HL-60 (cell line): ENCODE measurements around the gene SRR.

Experiments used
- GABPA ChIP-seq: IDR thresholded peaks from 2 replicates; pipeline ENCODE4 v1.6.1; 2012; ENCODE audit warnings: low read depth
- POLR2AphosphoS5 ChIP-seq: IDR thresholded peaks from 2 replicates; pipeline ENCODE4 v1.6.1; 2012; ENCODE audit warnings: low read depth
- SPI1 ChIP-seq: IDR thresholded peaks from 2 replicates; pipeline ENCODE4 v1.6.1; 2012; ENCODE audit warnings: low read depth, mild to moderate bottlenecking, borderline replicate concordance
- TF ChIP-seq, protein P1 (sequence below): IDR thresholded peaks from one replicate; pipeline ENCODE4 v1.5.1; 2011; ENCODE audit warnings: low read length, control low read depth, inconsistent platforms; ENCODE audit not compliant: insufficient read depth

DNA sequence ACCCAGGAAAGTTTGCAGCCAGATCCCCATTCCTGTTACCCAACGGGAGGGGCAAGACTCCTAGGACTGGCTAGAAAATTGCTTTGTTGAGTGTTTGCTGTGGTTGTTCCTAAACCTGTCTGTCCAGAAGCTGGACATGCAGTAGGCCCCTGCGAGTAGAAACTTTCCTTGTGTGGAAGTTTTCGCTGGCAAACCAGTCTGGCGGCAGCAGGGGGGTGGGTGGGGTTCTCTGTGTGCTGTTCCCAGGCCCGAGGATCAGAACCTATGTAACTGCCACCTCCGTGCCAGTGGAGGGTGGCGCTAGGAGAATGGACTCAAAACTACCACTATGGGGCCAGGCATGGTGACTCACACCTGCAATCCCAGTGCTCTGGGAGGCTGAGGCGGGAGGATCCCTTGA is 42.7 kb downstream of the SRR start:
- no peak for TF ChIP-seq POLR2AphosphoS5
- TF ChIP-seq, protein P1, sequence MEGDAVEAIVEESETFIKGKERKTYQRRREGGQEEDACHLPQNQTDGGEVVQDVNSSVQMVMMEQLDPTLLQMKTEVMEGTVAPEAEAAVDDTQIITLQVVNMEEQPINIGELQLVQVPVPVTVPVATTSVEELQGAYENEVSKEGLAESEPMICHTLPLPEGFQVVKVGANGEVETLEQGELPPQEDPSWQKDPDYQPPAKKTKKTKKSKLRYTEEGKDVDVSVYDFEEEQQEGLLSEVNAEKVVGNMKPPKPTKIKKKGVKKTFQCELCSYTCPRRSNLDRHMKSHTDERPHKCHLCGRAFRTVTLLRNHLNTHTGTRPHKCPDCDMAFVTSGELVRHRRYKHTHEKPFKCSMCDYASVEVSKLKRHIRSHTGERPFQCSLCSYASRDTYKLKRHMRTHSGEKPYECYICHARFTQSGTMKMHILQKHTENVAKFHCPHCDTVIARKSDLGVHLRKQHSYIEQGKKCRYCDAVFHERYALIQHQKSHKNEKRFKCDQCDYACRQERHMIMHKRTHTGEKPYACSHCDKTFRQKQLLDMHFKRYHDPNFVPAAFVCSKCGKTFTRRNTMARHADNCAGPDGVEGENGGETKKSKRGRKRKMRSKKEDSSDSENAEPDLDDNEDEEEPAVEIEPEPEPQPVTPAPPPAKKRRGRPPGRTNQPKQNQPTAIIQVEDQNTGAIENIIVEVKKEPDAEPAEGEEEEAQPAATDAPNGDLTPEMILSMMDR: no peak
- no peak for TF ChIP-seq SPI1
- no peak for TF ChIP-seq GABPA
